Germinal center (tissue), 1 donor: ENCODE data around the gene FAM43A.

ENCODE experiments used
- DNase-seq: peaks from one replicate; pipeline ENCODE4 v3.0.0; 2012; ENCODE audit warnings: mixed read lengths, low spot score

Gene FAM43A

GRCh38 chr3:194711286-194711685 is 25.6 kb downstream of the FAM43A start:
- DNase-seq = no peak

GRCh38 chr3:194711913-194712312 is 26.2 kb downstream of the FAM43A start:
- DNase-seq = no peak

GRCh38 chr3:194713299-194714136 is 27.8 kb downstream of the FAM43A start:
- no peak for DNase-seq

- no peak for DNase-seq
Measured at GRCh38 chr3:194714137-194714455, 28.4 kb downstream of the FAM43A start.

- no peak for DNase-seq
Measured at GRCh38 chr3:194714564-194714963, 28.9 kb downstream of the FAM43A start.

GRCh38 chr3:194715022-194715800 is 29.5 kb downstream of the FAM43A start:
- no peak for DNase-seq

GRCh38 chr3:194718079-194718478 is 32.4 kb downstream of the FAM43A start:
- DNase-seq = no peak

- no peak for DNase-seq
Measured at GRCh38 chr3:194720048-194720447, 34.4 kb downstream of the FAM43A start.

GRCh38 chr3:194723846-194724618 is 38.3 kb downstream of the FAM43A start:
- DNase-seq = no peak

GRCh38 chr3:194725346-194725745 is 39.7 kb downstream of the FAM43A start:
- no peak for DNase-seq

GRCh38 chr3:194727435-194728128 is 41.9 kb downstream of the FAM43A start:
- no peak for DNase-seq

GRCh38 chr3:194728986-194729385 is 43.3 kb downstream of the FAM43A start:
- no peak for DNase-seq

GRCh38 chr3:194730365-194730764 is 44.7 kb downstream of the FAM43A start:
- DNase-seq = no peak

GRCh38 chr3:194731506-194732073 is 45.9 kb downstream of the FAM43A start:
- peak; percentile 25 for DNase-seq

GRCh38 chr3:194732617-194733016 is 46.9 kb downstream of the FAM43A start:
- DNase-seq = no peak

- peak; percentile 74 for DNase-seq
Measured at GRCh38 chr3:194736277-194736895, 50.7 kb downstream of the FAM43A start.

GRCh38 chr3:194736896-194737600 is 51.4 kb downstream of the FAM43A start:
- DNase-seq = peak; percentile 72
